Right ventricle myocardium inferior (tissue), 1 donor: Measurements from ENCODE around the gene CAP2. TPM values are rescaled to one million over a fixed set of nuclear protein-coding genes. Genes with fewer than 3 reads are reported as not detected.
"Not testable (repeated sequence)": the region's sequence is repeated elsewhere in the genome, so short reads cannot be mapped to it uniquely, and the experiment has no call there.

Source experiments
- ATAC-seq: fragments of 200-7000 bp; cut with Tn5 transposase; one replicate; pipeline ENCODE4 v1.9.1; 2020; ENCODE audit warnings: mild to moderate bottlenecking, moderate library complexity
- DNase-seq: peaks from one replicate; pipeline ENCODE4 v3.0.0; 2021; ENCODE audit errors: missing footprints
- intact Hi-C: fragments of 100-400 bp; cut with DNase I; formaldehyde crosslinking; loops from one replicate; pipeline ENCODE4 v1.11.0; 2022
- total RNA-seq: library from RNA; stranded (reverse); fragmentation: NEBNext Ultra II Directional; extraction: Animal tissue kit (Norgen Biotek cat#: 25700); gene quantifications from one replicate; pipeline ENCODE4 v1.2.1, GENCODE V29; 2021
- donor health status: DM: no; HTN: yes; CAD: no; lungs with severe emphysema.

The CAP2 gene
- total RNA-seq, 1 donor from 2014 or later = 137 TPM

DNA sequence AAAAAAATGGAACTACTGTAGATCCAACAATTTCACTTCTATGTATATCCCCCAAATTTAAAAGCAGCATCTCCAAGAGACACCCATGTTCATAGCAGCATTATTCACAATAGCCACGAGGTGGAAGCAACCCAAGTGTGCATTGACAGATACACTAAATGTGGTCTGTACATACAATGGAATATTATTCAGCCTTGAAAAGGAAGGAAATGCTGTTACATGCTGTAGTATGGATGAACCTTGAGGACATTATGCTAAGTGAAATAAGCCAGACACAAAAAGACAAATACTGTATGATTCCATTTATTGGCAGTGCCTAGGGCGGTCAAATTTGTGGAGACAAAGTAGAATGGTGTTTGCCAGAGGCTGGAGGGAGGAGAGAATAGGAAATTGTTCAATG lies 34.2 kb downstream of the CAP2 start:
- DNase-seq (no peak), ATAC-seq (no peak)
- intact Hi-C loops = no loop called here

DNA sequence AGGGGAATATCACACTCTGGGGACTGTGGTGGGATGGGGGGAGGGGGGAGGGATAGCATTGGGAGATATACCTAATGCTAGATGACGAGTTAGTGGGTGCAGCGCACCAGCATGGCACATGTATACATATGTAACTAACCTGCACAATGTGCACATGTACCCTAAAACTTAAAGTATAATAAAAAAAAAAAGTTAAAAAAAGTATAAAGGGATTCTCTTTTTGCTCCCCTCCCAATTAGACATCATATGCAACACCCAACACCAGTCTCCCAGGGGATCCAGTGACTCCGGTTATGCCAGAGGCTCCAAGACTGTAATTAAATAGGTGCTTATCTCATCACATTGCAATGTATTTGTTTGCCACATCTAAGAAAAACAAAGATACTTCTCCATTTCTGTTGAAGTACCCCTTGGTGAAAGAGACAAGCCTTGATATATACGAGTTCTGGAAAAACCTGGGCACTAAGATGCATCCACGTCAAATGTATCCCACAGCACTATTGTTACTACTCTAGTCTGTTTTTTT lies 35.3 kb downstream of the CAP2 start:
- DNase-seq, ATAC-seq, intact Hi-C loops: not testable (repeated sequence)

DNA sequence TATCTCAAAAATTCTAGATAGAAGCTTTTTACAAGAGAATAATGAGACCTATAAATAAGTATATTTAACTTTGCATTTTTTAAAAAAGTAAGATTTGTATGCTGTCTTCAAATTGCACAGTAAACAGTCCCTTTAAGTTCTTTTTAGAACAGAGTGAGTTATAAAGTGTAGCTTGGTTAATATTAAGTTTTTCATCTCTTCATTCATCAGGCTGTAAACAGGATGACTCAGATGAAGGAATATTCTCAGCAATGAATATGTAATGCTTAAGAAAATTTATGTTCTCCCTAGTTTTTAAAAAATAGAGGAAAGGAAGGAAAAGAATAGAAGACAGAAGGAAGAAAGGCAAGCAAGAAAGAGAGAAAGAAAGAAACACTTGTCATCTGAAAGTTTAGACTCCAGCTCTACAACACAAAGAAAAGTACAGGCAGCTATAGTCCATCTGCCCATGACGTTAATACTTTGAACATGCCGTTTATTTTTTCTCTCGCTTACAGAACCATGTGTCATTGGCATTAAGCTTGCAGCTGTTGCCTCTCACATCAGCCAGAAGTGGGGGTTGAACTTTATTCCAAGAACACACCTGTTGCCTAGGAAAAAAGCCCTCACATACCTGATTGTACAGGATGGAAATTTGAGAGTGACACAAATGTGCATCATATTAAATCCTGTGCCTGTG lies 36.1 kb downstream of the CAP2 start:
- DNase-seq (no peak), ATAC-seq (no peak)
- intact Hi-C loops = no loop called here

DNA sequence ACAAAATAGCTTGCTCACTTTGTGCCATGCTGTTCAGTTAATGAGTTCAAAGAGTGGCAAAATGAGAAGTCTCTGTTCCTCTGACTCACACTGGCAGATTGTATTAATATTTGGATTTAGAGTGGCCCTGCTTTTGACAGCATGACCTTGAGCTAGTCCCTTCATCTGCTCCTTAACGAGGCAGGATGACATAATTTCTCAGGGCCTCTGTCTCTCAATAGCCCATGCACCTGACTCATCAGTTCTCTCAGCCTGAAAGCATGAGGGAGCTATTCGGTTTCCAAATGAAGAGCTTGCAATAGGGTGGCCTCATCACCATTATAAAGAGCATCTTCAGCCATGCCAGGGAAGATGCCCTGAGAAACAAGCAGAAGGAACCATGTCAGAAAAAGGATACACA lies 38.2 kb downstream of the CAP2 start:
- no peak for ATAC-seq
- intact Hi-C loops = no loop called here
- DNase-seq = no peak

DNA sequence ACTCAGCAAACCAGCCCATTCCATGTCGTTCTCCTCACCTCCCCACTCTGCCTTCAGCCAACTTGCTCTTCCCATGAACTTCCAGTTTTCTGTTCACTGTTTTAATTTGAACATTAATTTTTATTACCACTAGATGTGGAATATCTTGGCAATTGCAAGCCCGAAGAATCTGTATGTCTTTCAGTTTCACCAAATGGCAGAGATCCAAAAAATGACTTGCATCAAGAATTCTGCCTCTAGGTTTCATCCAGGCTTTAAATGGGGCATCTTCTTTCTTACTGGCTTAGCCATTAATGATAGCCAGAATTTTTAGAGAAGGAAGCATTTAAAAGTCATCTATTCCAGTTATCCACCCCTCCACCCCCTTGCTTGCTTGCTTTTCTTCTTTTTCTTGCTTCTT lies 39.0 kb downstream of the CAP2 start:
- no peak for DNase-seq
- no peak for ATAC-seq
- intact Hi-C loops = no loop called here

DNA sequence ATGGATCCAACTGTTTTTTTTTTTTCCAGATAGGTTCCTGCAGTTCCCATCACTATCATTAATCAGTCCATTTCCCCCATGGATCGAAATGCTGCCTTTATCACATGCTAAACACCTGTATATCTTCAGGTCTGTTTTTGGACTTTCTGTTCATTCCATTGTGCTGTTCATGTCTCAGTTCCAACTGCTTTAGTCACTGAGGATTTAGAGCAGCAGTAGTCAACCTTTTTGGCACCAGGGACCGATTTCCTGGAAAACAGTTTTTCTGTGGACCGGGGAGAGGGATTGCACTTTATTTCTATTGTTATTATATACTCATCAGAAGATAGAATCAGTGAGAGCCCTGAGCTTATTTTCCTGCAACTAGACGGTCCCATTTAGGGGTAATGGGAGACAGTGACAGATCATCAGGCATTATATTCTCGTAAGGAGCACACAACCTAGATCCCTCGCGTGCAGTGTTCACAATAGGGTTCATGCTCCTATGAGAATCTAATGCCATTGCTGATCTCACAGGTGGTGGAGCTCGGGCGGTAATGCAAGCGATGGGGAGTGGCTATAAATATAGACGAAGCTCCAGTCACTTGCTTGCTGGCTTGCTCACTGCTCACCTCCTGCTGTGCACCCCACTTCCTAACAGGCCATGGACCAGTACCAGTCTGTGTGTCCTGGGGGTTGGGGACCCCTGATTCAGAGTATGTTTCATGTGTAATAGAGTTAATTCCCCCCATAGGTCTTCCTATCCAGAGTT lies 46.0 kb downstream of the CAP2 start:
- intact Hi-C loops = no loop called here
- ATAC-seq = peak; percentile 16
- DNase-seq = no peak

DNA sequence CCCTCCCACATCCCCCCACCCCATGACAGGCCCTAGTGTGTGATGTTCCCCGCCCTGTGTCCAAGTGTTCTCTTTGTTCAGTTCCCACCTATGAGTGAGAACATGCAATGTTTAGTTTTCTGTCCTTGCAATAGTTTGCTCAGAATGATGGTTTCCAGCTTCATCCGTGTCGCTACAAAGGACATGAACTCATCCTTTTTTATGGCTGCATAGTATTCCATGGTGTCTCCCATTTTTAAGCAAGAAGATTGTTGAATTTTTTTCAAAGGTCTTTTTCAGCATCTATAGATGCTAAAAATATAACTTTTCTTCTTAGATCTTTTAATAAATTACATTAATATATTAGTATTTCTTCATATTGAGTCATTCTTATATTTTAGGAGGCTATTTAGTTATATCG lies 47.4 kb downstream of the CAP2 start:
- not testable (repeated sequence) for DNase-seq, ATAC-seq

DNA sequence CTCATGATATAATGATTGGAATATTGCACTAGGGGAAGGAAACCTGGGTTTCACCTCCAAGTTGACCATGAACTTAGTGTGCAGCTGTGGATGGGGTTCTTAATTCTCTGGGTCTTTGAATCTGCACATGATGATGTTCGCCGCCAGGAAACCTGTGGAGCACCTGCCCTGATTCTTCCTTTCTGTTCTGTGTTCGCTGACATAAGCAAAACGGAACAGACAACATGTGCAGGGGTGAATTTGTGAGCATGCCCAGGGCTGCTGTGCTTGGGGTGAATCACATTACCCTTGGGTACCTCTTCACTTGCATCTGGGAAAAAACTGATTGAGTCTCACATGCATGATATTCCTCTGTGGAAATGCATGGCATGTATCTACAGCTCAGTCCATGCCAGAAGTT lies 48.8 kb downstream of the CAP2 start:
- DNase-seq (no peak), ATAC-seq (no peak)
- intact Hi-C loops = no loop called here

More for the DNA sequence above, 47.4 kb downstream of the CAP2 start:
- intact Hi-C loops = not testable (repeated sequence)

DNA sequence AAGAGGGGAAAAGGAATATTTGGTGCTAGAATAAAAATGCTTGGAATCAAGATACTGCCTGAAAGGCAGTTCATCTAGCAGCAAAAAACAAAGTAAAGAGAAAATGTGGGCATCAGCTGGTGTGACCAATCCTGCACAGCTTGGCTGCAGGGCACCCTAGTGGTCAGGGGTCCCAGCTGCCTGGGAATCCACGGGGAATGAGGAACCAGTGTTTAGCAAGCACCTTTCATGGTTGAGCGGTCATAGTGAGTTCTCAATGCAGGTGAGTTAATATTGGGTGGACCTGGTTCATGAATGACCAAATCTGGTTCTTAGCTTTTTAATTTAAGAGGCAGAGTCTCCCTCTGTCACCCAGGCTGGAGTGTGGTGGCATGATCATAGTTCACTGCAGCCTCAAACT lies 53.3 kb downstream of the CAP2 start:
- intact Hi-C loops = no loop called here
- ATAC-seq = no peak
- DNase-seq = no peak

DNA sequence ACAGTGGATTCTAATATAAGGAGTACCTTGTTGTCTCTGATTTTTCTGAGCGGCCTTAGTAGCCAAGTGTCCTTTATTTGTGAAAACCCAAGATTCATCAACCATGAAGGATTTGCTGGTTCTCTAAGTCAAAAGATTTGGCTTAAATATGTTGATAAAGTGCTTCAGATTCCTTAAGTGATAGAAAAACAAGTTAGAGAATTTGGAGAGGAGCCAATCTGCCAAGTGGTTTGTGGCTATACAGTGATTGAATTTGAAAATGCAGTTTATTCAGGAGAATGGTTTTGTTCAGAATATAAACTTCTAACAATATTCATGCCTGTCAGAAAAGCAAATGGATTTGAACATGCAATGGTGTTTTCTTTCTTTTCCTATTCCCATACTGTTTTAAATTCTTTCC lies 54.8 kb downstream of the CAP2 start:
- intact Hi-C loops = no loop called here
- ATAC-seq (no peak), DNase-seq (no peak)

DNA sequence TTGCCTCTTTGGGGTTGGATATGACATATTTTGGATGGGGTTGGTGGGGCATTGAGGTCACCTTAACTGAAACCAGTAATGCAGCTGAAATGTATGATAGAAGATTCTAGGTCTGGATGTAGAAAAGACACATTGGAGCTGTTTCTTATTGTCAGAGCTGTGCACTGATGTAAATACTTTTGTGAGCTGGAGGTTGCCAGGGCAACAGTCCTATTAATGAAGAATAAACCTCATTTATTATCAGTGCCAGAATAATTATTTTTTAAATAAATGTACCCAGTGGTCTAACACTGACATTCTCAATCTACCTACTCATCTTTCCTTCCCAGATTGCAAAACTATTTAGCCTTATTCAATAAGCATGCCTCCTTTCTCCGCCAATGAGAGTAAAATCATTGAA lies 57.0 kb downstream of the CAP2 start:
- no peak for ATAC-seq
- DNase-seq = no peak
- intact Hi-C loops = no loop called here

DNA sequence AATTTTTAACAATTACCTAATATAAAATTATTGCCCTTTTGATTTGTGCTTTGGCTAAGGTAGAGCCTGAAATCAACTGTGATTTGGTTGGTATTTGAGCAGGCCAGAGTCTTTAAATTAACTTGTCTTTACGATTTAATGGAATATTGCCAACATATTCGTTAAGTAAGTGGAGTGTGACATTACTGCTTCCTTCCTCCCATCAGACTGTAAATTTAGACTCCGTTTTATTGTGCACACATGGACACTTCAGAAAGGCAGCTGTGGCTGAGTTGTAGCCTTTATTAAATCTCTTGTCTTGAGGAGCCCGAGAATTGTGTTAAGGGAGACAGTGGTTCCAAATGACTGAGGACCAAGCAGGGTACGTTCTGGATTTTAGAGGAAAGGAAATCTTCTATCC lies 57.4 kb downstream of the CAP2 start:
- DNase-seq = no peak
- ATAC-seq = no peak
- intact Hi-C loops = no loop called here

DNA sequence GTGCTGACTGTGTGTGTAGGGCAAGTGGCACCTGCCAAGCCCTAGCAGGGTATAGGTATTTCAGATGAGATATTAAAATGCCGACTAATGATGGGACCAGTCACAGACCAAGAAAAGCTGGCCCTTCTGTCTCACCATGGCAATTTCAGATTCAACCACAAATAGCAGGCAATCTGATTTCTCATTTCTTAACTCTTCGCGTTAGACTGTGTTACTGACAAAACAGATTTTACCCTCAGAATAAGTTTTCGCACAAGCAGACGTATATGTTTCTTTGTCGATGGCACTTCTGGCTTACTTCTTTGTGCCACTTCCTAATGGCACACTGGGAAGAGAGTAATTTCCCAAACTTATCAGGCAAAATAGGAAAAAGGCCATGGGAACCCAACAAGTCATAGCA lies 58.7 kb downstream of the CAP2 start:
- DNase-seq (no peak), ATAC-seq (no peak)
- intact Hi-C loops = no loop called here

DNA sequence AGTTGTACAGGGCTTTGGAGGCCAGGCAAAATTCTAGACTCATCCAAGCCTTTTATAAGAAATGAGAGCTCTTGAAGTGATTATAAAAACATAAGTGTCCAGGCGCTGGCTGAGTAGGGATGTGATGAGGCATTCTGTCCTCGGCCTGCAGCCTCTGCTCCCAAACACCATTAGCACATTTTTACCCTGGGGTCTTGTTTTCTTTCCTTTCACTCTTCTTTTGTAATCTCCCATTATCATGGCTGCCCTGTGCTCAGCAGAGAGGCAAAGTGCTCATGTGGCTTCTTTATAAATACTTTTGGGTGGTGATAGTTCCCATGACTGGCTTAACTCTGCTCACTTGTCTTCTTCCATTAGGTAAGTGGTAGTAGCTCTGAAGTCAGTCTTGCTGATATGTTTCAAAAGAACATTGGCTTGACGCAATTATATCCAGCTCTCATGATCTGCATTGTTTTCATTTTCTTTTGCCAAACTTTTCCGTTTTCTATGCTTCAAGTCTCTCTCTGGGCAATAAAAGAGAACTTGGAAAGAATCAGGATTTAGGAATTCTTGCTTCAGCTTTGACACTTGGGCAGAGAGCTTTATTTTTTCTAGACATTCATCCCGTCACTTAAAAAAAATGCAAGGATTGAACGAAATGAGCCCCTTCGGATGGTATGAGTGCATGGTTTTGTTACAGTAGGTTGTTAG lies 61.1 kb downstream of the CAP2 start:
- ATAC-seq (no peak), DNase-seq (no peak)
- intact Hi-C loops = no loop called here

DNA sequence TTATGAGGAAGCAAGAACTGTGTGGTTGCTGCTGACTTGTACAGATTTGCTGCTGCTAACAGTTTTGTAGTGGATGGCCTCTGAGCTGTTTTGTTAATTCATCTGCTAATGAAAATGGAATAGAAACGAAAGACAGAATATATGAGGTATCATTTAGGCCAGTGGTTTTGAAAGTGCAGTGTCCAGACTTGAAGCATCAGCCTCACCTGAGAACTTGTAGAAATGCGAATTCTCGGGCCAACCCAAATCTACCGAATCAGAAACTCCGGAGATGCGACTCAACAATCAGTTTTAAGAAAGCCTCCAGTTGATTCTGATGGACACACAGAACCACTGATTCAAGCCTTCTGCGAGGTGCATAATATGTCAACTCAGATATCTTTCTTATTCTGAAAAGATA lies 62.5 kb downstream of the CAP2 start:
- intact Hi-C loops = no loop called here
- ATAC-seq (no peak), DNase-seq (no peak)

DNA sequence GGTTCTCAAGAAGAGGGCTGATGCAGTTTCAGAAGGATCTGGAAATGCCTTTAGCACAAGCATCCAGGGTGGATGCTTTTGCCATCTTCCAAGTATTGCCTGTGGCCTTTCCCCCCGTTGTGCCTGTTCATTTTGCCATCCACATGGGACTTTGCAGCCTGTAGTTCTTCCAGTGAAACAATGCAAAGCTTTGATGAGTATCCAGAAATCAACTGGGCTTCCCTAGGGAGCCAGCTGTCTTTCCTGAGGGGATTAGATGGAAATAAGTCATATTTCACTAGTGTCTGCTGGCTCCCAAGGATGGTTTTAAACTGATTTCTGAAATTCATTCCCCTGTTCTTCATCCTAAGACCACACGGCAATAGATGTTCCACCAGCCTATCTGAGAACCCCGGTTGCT lies 63.3 kb downstream of the CAP2 start:
- no peak for ATAC-seq
- intact Hi-C loops = no loop called here
- no peak for DNase-seq

DNA sequence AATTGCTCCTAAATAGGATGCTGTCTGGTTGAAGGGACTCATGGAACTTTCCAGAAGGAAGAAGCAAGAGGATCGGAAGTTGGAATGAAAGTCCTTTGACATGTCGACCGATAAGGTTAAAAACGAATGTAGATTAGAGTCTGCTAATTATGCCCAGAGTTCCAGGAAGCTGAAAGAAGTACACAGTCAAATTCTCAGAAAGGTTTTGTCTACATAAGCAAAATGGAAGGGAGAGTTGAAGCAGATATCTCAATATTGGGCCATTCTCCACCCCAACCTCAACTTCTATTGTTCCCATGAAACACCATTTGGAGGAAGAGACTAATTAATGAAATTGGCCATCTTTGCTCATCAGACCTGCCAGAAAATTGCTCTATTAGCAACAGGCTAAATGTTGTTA lies 64.0 kb downstream of the CAP2 start:
- DNase-seq (no peak), ATAC-seq (no peak)
- intact Hi-C loops = no loop called here

DNA sequence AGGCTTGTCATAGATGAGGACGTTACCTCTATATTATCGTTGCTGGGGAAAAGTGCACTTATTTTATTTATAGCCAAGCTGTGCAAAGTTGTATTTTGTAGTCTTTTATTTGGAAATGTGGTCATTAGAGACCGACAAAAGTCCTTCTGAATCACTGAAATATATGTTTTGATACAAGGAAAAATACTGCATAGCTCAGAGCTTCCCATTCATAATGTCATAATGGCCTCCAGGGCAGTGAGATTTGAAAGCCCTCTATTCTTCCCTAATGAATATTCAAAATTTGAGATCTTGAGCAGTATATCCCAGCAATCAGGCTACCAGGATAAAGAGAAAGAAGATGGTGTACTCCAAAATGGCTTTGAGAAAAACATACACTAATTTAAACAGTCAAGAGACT lies 64.6 kb downstream of the CAP2 start:
- intact Hi-C loops = no loop called here
- DNase-seq (no peak), ATAC-seq (no peak)

DNA sequence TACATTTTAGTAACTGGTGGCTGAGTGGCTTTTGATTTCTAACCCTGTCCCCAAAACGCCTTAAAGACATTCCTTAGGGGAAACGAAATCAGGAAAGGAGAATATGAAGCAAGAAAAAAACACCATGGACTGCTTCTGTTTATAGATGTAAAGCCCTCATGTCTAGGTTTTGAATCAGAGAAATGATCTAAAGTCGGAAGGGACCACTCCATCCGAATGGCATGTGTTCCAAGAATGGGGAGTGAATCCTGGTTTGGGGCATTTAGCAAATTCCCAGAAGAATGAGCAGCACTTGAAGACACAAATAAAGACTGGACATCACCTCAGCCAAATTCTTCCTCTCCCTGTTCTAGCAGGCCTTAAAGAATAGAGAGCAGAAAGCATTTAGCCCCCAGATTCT lies 65.6 kb downstream of the CAP2 start:
- DNase-seq = no peak
- intact Hi-C loops = no loop called here
- ATAC-seq = no peak

DNA sequence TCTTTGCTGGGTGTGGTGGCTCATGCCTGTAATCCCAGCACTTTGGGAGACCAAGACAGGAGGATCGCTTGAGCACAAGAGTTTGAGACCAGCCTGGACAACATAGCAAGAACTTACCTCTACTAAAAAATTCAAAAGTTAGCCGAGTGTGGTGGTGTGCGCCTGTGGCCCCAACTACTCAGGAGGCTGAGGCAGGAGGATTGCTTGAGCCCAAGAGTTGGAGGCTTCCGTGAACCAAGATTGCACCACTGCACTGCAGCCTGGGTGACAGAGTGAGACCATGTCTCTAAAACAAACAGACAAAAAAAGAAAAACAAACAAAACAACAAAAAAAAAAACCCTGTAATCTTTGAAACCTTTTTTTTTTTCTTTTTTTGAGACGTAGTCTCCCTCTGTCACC lies 67.5 kb downstream of the CAP2 start:
- ATAC-seq (no peak), DNase-seq (no peak)
- intact Hi-C loops = no loop called here
